C4-2B (cell line): ENCODE results near the gene TSPAN4.

Experiments
- ZFX ChIP-seq: fragments of 450-650 bp; IDR thresholded peaks from 2 replicates; pipeline ENCODE4 v1.6.1; 2017
- TF ChIP-seq, protein P1 (sequence below): fragments of 450-650 bp; conservative IDR thresholded peaks from 2 replicates; pipeline ENCODE4 v1.5.1; 2017; ENCODE audit warnings: mild to moderate bottlenecking

DNA sequence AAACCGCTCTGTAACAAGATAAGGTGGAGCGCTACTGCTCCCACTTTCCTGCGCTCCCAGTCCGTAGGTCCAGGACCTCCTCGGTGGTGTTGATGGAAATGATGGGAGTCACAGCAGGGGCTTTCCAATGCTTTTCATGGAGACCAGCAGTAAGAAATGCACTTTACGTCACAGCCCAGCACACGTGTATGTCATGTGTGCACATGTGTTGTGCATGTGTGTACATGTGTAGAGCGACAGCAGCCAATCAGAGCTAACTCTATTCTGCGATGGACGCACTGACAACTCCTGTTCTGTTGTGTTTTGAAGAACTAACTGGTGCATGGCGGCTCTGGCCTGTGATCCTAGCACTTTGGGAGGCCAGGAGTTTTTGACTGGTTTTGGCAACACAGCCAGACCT, 66.8 kb downstream of the TSPAN4 start:
- TF ChIP-seq, protein P1, sequence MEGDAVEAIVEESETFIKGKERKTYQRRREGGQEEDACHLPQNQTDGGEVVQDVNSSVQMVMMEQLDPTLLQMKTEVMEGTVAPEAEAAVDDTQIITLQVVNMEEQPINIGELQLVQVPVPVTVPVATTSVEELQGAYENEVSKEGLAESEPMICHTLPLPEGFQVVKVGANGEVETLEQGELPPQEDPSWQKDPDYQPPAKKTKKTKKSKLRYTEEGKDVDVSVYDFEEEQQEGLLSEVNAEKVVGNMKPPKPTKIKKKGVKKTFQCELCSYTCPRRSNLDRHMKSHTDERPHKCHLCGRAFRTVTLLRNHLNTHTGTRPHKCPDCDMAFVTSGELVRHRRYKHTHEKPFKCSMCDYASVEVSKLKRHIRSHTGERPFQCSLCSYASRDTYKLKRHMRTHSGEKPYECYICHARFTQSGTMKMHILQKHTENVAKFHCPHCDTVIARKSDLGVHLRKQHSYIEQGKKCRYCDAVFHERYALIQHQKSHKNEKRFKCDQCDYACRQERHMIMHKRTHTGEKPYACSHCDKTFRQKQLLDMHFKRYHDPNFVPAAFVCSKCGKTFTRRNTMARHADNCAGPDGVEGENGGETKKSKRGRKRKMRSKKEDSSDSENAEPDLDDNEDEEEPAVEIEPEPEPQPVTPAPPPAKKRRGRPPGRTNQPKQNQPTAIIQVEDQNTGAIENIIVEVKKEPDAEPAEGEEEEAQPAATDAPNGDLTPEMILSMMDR, result no peak
- TF ChIP-seq ZFX, result no peak
